GM12892 (cell line): ENCODE data around the gene MYLK.
"Not testable (repeated sequence)": the region's sequence is repeated elsewhere in the genome, so short reads cannot be mapped to it uniquely, and the experiment has no call there.

ENCODE experiments used
- POLR2A ChIP-seq: IDR thresholded peaks from 2 replicates; pipeline ENCODE4 v1.6.1; 2011; ENCODE audit warnings: low read depth, low read length, control low read depth
- TAF1 ChIP-seq: IDR thresholded peaks from 2 replicates; pipeline ENCODE4 v1.6.1; 2011; ENCODE audit warnings: low read depth, mild to moderate bottlenecking, control low read depth, low read length, borderline replicate concordance

- not testable (repeated sequence) for TF ChIP-seq POLR2A, TAF1
Observed at GRCh38 chr3:123890162-123890561, 6.0 kb upstream of the MYLK start.
